DND-41 (cell line): ENCODE measurements around the gene PTPN4.

Source experiments
- ATAC-seq: fragments of 200-7000 bp; cut with Tn5 transposase; 3 replicates; pipeline ENCODE4 v1.9.1; 2021; ENCODE audit warnings: low read depth; ENCODE audit not compliant: insufficient read depth
- DNase-seq: peaks from one replicate; pipeline ENCODE4 v3.0.0-alpha.2; 2020
- H2AFZ ChIP-seq: 2 replicates; pipeline ENCODE4 v1.6.0; 2012; ENCODE audit warnings: low read depth, low read length
- H3K27ac ChIP-seq: 2 replicates; pipeline ENCODE4 v1.5.1; 2012; ENCODE audit warnings: low read length, inconsistent platforms
- H3K27me3 ChIP-seq: fragments of 200-600 bp; sonication (generic); 2 replicates; pipeline ENCODE4 v1.6.0; 2012; ENCODE audit warnings: low read length, mild to moderate bottlenecking, inconsistent platforms; ENCODE audit not compliant: insufficient read depth, poor library complexity
- H3K36me3 ChIP-seq: 2 replicates; pipeline ENCODE4 v1.5.1; 2012; ENCODE audit warnings: low read length, inconsistent platforms; ENCODE audit not compliant: insufficient read depth
- H3K4me1 ChIP-seq: 2 replicates; pipeline ENCODE4 v1.5.1; 2012; ENCODE audit warnings: mild to moderate bottlenecking, low read length; ENCODE audit not compliant: insufficient read depth
- H3K4me2 ChIP-seq: 2 replicates; pipeline ENCODE4 v1.6.0; 2012; ENCODE audit warnings: mild to moderate bottlenecking, moderate library complexity, low read length, inconsistent platforms; ENCODE audit not compliant: insufficient read depth
- H3K4me3 ChIP-seq, 2 experiments: fragments of 200-600 bp in 1 of 2; shearing (Covaris generic) in 1 of 2; 2 replicates each; pipeline ENCODE4 v1.5.1; 2012 to 2016; ENCODE audit warnings: inconsistent platforms in 2 of 2, low read length in 2 of 2, mild to moderate bottlenecking in 2 of 2, low read depth in 1 of 2, moderate library complexity in 1 of 2
- H3K79me2 ChIP-seq: 2 replicates; pipeline ENCODE4 v1.6.0; 2012; ENCODE audit warnings: low read length, inconsistent platforms; ENCODE audit not compliant: insufficient read depth
- H3K9ac ChIP-seq: 2 replicates; pipeline ENCODE4 v1.6.0; 2012; ENCODE audit warnings: low read depth, mild to moderate bottlenecking, inconsistent platforms, low read length, moderate library complexity
- H3K9me3 ChIP-seq: 2 replicates; pipeline ENCODE4 v1.5.1; 2012; ENCODE audit warnings: low read length, moderate library complexity, mild to moderate bottlenecking, inconsistent platforms; ENCODE audit not compliant: insufficient read depth, severe bottlenecking
- H4K20me1 ChIP-seq: 2 replicates; pipeline ENCODE4 v1.6.0; 2012; ENCODE audit warnings: low read length; ENCODE audit not compliant: insufficient read depth
- EZH2 ChIP-seq: IDR thresholded peaks from 3 replicates; pipeline ENCODE4 v1.6.1; 2012; ENCODE audit warnings: borderline replicate concordance, low read depth, mild to moderate bottlenecking, moderate library complexity, low read length, inconsistent platforms; ENCODE audit not compliant: severe bottlenecking
- TF ChIP-seq, protein P1 (sequence below): IDR thresholded peaks from 2 replicates; pipeline ENCODE4 v1.5.1; 2012; ENCODE audit warnings: borderline replicate concordance, low read length, moderate library complexity, mild to moderate bottlenecking; ENCODE audit not compliant: poor library complexity, severe bottlenecking; ENCODE audit errors: extremely low read depth

PTPN4 gene

DNA sequence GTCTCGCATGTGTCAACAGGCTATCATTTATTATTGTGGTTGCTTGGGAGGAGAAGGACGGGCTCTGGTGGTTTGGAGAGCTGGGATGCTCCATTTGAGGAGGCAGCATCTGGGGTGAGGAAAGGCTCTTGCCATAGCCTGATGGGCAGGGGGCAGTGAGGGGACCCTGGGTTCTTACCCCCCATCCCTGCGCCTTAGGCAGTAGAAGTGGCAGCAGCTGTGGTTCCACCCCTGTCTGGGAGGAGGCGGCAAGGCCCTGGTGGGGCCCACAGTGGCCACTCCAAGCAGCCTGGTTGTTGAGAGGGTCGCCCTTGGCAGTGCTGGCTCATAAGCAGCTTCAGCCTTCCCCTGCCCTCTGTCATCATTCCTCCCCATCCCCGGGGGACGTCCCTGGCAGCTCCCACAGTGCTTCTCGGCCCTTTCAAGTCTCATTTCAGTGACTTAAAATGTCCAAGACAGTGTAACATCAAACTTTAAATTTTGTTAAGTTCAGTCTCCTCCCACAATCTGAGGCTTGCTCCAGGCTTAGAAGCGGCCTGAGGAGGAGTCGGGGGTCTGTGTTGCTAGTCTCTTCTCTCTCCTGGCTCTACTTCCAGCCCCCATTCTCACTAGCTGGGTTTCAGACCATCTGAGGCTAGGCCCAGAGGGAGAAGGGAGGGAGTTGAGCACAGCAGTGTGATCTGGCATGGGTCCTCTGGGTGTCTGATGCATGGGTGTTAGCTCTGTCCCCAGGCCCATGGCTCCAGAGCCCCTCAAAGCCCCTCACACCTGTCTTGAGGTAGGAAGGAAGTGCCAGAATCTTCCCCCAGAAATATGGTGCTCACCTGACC, 34.9 kb upstream of the PTPN4 start:
- no peaks in the 10 kb centered on the region for H3K36me3 ChIP-seq
- ATAC-seq (no peak), DNase-seq (no peak)
- H2AFZ ChIP-seq, result no peak overlapping the region
- no peaks in the 10 kb centered on the region for H3K9me3 ChIP-seq
- H3K79me2 ChIP-seq, result no peaks in the 10 kb centered on the region
- no peaks in the 10 kb centered on the region for H4K20me1 ChIP-seq
- no peaks in the 10 kb centered on the region for H3K27me3 ChIP-seq
- H3K27ac ChIP-seq, result no peak overlapping the region
- no peak overlapping the region for H3K9ac ChIP-seq
- no peaks in the 10 kb centered on the region for H3K4me1 ChIP-seq
- no peak overlapping the region for H3K4me2 ChIP-seq
- no peak overlapping the region for H3K4me3 ChIP-seq
- TF ChIP-seq, protein P1, sequence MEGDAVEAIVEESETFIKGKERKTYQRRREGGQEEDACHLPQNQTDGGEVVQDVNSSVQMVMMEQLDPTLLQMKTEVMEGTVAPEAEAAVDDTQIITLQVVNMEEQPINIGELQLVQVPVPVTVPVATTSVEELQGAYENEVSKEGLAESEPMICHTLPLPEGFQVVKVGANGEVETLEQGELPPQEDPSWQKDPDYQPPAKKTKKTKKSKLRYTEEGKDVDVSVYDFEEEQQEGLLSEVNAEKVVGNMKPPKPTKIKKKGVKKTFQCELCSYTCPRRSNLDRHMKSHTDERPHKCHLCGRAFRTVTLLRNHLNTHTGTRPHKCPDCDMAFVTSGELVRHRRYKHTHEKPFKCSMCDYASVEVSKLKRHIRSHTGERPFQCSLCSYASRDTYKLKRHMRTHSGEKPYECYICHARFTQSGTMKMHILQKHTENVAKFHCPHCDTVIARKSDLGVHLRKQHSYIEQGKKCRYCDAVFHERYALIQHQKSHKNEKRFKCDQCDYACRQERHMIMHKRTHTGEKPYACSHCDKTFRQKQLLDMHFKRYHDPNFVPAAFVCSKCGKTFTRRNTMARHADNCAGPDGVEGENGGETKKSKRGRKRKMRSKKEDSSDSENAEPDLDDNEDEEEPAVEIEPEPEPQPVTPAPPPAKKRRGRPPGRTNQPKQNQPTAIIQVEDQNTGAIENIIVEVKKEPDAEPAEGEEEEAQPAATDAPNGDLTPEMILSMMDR, result no peak
- no peak for TF ChIP-seq EZH2

DNA sequence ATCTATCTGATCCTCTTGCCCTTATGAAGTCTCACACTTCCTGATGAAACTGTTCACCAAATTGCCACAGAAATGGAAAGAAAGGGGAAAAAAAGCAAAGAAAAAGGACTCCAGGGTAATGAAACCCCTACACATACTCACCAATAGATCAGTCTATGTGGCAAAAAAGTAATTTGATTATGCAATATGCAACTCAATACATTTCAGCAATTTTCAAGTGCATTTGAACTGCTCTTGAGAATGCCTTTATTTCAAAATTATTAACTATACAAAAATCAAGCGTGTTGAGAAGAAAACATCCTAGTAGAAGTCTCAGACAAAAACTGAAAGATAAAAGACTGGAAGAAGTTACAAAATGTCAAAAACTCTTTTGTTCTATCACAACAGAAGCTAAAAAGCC, 32.2 kb upstream of the PTPN4 start:
- H3K36me3 ChIP-seq, result no peaks in the 10 kb centered on the region
- H3K4me3 ChIP-seq, result no peak overlapping the region
- H3K27me3 ChIP-seq, result no peaks in the 10 kb centered on the region
- H3K4me1 ChIP-seq, result no peaks in the 10 kb centered on the region
- H3K9ac ChIP-seq, result no peak overlapping the region
- DNase-seq, result no peak
- no peak overlapping the region for H3K4me2 ChIP-seq
- H3K9me3 ChIP-seq, result no peaks in the 10 kb centered on the region
- no peak for ATAC-seq
- H4K20me1 ChIP-seq, result no peaks in the 10 kb centered on the region
- TF ChIP-seq EZH2, result no peak
- TF ChIP-seq, protein P1, result no peak
- H3K27ac ChIP-seq, result no peak overlapping the region
- H3K79me2 ChIP-seq, result no peaks in the 10 kb centered on the region
- no peak overlapping the region for H2AFZ ChIP-seq

GRCh38 chr2:119728421-119728820, 31.3 kb upstream of the PTPN4 start:
- Histone ChIP-seq H3K4me1 (no peaks in the 10 kb centered on the region), H3K9ac (no peak overlapping the region), H3K79me2 (no peaks in the 10 kb centered on the region), H3K27ac (no peak overlapping the region), H3K4me2 (no peak overlapping the region), H3K9me3 (no peaks in the 10 kb centered on the region), H3K36me3 (no peaks in the 10 kb centered on the region), H3K27me3 (no peaks in the 10 kb centered on the region), H4K20me1 (no peaks in the 10 kb centered on the region), H3K4me3 (no peak overlapping the region), H2AFZ (no peak overlapping the region)
- ATAC-seq, result no peak
- TF ChIP-seq, protein P1, result no peak
- no peak for TF ChIP-seq EZH2
- DNase-seq, result no peak
